ENCODE results near the gene MAP3K7.

MAP3K7 gene

DNA sequence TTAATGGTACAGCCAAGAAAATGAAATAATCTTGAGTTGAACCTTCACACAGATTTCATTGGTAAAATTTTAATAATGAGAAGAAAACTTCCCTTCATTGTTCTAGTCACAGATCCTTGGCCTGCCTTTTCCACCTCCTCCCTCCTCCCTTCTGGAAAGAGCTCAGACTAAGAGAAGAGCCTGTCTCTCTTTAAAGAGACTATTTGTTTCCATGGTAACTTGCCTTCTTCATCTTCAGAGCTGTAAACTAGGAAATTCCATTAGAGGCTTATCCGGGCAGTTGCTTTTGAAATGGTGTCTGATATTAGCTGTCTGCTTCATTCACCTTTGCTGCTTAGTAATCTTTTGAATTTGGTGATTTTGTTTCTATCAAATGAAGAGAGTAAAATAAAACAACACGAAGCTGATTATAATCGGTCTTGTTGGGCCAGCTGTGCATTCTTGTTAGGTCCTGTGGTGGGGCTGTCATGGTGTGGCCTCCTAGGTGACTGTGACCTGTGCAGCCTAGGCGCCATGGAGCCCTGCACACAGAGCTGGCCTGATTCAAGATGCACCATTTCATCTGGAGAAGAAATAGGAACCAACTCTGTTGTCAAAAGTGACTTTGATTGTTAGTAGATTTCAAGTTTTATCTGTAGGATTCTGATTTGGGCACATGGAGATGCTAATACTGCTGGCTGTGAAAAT, 96.7 kb downstream of the MAP3K7 start:
- H3K36me3 ChIP-seq, result no peaks in the 10 kb centered on the region
- peaks cover 13% of the 10 kb centered on the region for H3K4me1 ChIP-seq
- no peak overlapping the region for H3K4me3 ChIP-seq
- H3K27me3 ChIP-seq, result no peaks in the 10 kb centered on the region
- no peak overlapping the region for H3K4me2 ChIP-seq
- no peaks in the 10 kb centered on the region for H4K20me1 ChIP-seq
- TF ChIP-seq Cebpa-rat (IDR thresholded peaks at IDR 0.05), result no peak
- H3K27ac ChIP-seq, result no peak overlapping the region
- peaks cover 13% of the 10 kb centered on the region; the same call in 1 of the 2 replicates for H3K9me3 ChIP-seq
- H3K9ac ChIP-seq, result no peak overlapping the region

DNA sequence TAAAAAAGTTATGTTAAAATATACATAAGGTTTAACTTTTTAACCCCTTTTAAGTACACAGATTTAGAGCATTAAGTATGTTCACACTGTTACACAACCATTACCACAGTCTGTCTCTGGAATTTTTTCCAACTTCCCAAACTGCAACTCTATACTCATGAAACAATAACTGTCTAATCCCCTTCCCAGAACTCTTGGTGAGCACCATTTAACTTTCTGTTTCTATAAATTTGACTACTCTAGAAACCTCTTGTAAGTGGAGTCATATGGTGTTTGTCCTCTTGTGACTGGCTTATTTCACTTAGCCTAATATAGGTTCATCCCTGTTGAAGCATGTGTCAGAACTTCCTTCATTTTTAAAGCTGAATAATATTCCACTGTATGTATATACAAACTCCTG, 98.1 kb downstream of the MAP3K7 start:
- H3K4me2 ChIP-seq, result no peak overlapping the region
- H4K20me1 ChIP-seq, result no peaks in the 10 kb centered on the region
- H3K27ac ChIP-seq, result no peak overlapping the region
- H3K9ac ChIP-seq, result no peak overlapping the region
- peaks cover 13% of the 10 kb centered on the region for H3K4me1 ChIP-seq
- no peaks in the 10 kb centered on the region for H3K27me3 ChIP-seq
- TF ChIP-seq Cebpa-rat (IDR thresholded peaks at IDR 0.05), result no peak
- no peak overlapping the region for H3K4me3 ChIP-seq
- peaks cover 13% of the 10 kb centered on the region; the same call in 1 of the 2 replicates for H3K9me3 ChIP-seq
- H3K36me3 ChIP-seq, result no peaks in the 10 kb centered on the region

DNA sequence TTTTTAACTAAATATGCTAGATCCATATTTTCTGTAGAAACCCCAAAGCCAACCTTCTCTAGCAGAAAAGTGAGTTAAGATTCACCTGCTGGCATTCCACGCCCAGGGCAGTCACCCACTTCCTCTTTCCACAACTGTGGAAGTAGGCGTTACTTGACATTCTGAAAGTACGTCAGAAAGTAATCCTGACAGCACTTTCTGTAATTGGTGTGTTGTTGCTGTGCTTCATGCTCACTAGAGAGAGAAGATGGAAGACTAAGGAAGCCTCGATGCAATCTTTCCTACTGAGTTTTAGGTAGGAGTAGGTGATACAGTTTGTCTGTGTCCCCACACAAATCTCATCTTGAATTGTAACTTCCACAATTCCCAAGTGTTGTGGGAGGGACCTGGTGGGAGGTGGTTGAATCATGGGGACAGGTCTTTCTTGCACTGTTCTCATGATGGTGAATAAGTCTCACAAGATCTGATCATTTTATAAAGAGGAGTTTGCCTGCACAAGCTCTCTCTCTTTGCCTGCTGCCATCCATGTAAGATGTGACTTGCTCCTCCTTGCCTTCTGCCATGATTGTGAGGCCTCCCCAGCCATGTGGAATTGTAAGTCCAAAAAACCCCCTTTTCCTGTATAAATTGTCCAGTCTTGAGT, 101.1 kb downstream of the MAP3K7 start:
- Histone ChIP-seq H3K9me3 (peaks cover 13% of the 10 kb centered on the region; the same call in 1 of the 2 replicates), H3K27me3 (no peaks in the 10 kb centered on the region), H3K4me1 (no peaks in the 10 kb centered on the region), H3K4me3 (no peak overlapping the region), H3K9ac (no peak overlapping the region), H3K4me2 (no peak overlapping the region), H4K20me1 (no peaks in the 10 kb centered on the region), H3K27ac (no peak overlapping the region), H3K36me3 (no peaks in the 10 kb centered on the region)
- TF ChIP-seq Cebpa-rat (IDR thresholded peaks at IDR 0.05), result no peak

- no peak for TF ChIP-seq Cebpa-rat (IDR thresholded peaks at IDR 0.05)
- no peaks in the 10 kb centered on the region for H4K20me1 ChIP-seq
- no peaks in the 10 kb centered on the region for H3K36me3 ChIP-seq
- no peaks in the 10 kb centered on the region for H3K4me1 ChIP-seq
- H3K9ac ChIP-seq, result no peak overlapping the region
- no peaks in the 10 kb centered on the region for H3K27me3 ChIP-seq
- no peak overlapping the region for H3K27ac ChIP-seq
- H3K9me3 ChIP-seq, result peaks cover 13% of the 10 kb centered on the region; the same call in 1 of the 2 replicates
- H3K4me3 ChIP-seq, result no peak overlapping the region
- H3K4me2 ChIP-seq, result no peak overlapping the region
Observed at GRCh38 chr6:90484903-90485302, 102.0 kb downstream of the MAP3K7 start.

DNA sequence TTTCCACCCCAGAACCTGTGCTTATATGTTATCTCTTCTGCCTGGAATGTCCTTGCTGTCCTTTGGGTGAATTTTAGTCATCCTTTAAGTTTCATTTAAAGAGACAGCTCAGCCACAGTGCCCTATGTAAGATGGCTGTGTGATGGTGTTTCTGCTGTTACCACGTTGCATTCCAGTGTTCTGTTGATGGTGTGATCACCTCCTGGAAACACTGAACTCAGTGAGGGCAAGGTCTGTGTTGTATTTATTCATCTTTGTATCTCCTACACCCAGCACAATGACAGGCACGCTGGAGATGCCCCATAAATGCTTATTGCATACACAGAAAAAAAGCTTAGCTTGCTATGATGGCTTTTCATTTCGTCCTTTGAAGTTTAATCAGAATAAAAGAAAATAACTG, 102.5 kb downstream of the MAP3K7 start:
- TF ChIP-seq Cebpa-rat (IDR thresholded peaks at IDR 0.05), result no peak
- Histone ChIP-seq H3K4me2 (no peak overlapping the region), H3K9me3 (peaks cover 13% of the 10 kb centered on the region; the same call in 1 of the 2 replicates), H3K27me3 (no peaks in the 10 kb centered on the region), H3K27ac (no peak overlapping the region), H3K4me1 (no peaks in the 10 kb centered on the region), H4K20me1 (no peaks in the 10 kb centered on the region), H3K9ac (no peak overlapping the region), H3K4me3 (no peak overlapping the region), H3K36me3 (no peaks in the 10 kb centered on the region)

DNA sequence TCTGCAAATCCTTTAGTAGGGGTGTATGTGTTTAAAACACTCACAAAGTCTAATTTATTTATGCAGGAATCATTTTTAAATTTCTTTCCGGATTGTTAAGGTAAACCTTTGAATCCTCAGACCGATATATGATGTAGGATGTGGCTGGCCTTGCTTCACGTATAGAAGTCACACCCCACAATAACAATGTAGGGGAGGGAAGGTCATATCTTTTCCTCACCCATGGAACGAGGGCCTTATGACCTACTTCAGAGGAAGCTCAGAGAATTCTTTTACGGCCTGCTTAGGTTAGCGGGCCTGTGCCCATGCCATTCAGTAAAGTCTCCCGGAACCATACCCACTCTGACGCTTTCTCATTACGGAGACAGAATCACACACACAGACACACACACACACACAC, 102.9 kb downstream of the MAP3K7 start:
- TF ChIP-seq Cebpa-rat (IDR thresholded peaks at IDR 0.05), result no peak
- no peak overlapping the region for H3K4me3 ChIP-seq
- no peak overlapping the region for H3K9ac ChIP-seq
- no peak overlapping the region for H3K27ac ChIP-seq
- peaks cover 2% of the 10 kb centered on the region; the same call in 1 of the 2 replicates for H3K4me1 ChIP-seq
- H3K4me2 ChIP-seq, result no peak overlapping the region
- peaks cover 13% of the 10 kb centered on the region; the same call in 1 of the 2 replicates for H3K9me3 ChIP-seq
- H3K27me3 ChIP-seq, result no peaks in the 10 kb centered on the region
- no peaks in the 10 kb centered on the region for H3K36me3 ChIP-seq
- no peaks in the 10 kb centered on the region for H4K20me1 ChIP-seq

- Histone ChIP-seq H3K36me3 (no peaks in the 10 kb centered on the region), H3K4me2 (no peak overlapping the region), H3K4me3 (no peak overlapping the region), H3K27ac (no peak overlapping the region), H4K20me1 (no peaks in the 10 kb centered on the region), H3K9ac (no peak overlapping the region), H3K9me3 (peaks cover 13% of the 10 kb centered on the region; the same call in 1 of the 2 replicates), H3K27me3 (no peaks in the 10 kb centered on the region), H3K4me1 (peaks cover 9% of the 10 kb centered on the region; the same call in 1 of the 2 replicates)
- no peak for TF ChIP-seq Cebpa-rat (IDR thresholded peaks at IDR 0.05)
Observed at GRCh38 chr6:90483116-90483839, 103.6 kb downstream of the MAP3K7 start.

DNA sequence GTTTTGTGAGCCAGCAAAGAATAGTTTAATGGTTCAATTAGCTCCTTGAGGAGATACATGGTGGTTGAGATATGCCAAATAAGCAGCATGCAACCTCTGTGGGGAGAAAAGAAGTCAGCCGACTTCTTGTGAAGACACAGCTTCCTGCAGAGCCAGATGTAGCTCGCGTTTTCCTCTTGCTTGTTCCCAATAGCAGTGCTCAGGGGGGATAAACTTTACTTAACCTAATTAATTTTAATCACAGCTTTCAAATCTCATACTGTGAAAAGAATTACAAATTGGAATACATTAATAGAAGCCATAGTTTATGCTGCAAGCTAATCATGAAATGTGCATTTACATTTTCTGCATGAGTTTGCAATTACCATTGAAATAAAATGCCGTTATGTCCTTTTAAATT, 106.2 kb downstream of the MAP3K7 start:
- Histone ChIP-seq H3K4me2 (no peak overlapping the region), H3K27ac (no peak overlapping the region), H3K9me3 (peaks cover 3% of the 10 kb centered on the region; the same call in 1 of the 2 replicates), H4K20me1 (no peaks in the 10 kb centered on the region), H3K4me1 (peaks cover 11% of the 10 kb centered on the region; the same call in 1 of the 2 replicates), H3K4me3 (no peak overlapping the region), H3K9ac (no peak overlapping the region), H3K36me3 (no peaks in the 10 kb centered on the region), H3K27me3 (no peaks in the 10 kb centered on the region)
- TF ChIP-seq Cebpa-rat (IDR thresholded peaks at IDR 0.05), result no peak

- no peak for TF ChIP-seq Cebpa-rat (IDR thresholded peaks at IDR 0.05)
Observed at GRCh38 chr6:90479603-90479926, 107.3 kb downstream of the MAP3K7 start.

More at GRCh38 chr6:90479603-90479926, 107.3 kb downstream of the MAP3K7 start:
- Histone ChIP-seq H4K20me1 (no peaks in the 10 kb centered on the region), H3K4me2 (no peak overlapping the region), H3K9ac (no peak overlapping the region), H3K4me1 (peaks cover 11% of the 10 kb centered on the region; the same call in 1 of the 2 replicates), H3K27me3 (no peaks in the 10 kb centered on the region), H3K4me3 (no peak overlapping the region), H3K36me3 (no peaks in the 10 kb centered on the region), H3K9me3 (no peaks in the 10 kb centered on the region), H3K27ac (no peak overlapping the region)
